Measurements from ENCODE around the gene PSMB7.

The PSMB7 gene

DNA sequence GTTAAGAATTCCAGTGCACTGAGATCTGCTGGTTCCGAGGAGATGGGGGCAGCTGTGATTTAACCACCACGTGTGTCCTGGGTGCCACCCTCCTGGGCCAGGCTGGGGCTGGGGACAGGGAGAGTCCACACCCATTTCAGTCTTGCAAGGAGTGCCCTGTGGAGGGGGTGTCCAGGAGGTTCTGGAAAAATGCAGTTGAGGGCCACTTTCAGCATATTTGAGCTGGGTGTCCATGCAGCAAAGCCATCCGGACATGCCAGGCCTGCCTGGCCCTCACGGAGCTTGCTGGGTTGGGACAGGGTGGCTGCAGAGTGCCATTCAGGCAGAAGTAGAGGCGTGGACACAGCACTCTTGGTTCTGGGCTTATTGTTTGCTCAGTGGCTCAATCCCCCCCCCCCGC is 89.4 kb downstream of the PSMB7 start:
- no peak for DNase-seq (ENCODE audit: low read depth)

DNA sequence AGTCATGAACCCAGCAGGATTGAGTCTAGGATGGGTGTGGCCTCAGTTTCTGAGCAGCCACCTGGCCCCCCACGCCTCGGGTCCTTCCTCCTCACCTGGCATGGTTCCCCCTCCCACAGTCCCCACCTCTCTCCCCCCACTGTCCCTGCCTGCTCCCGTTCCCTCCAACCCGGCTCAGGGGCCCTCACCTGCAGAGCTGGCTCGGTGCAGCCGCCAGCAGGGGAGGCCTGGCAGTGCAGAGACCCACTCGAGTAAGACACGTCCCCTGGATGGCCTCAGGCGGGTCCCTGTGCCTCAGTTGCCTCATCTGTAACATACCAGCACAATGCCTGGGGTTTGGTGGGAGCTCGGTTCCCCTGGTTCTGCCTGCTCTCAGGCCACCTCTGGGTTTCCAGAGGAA is 91.3 kb downstream of the PSMB7 start:
- no peak for DNase-seq (ENCODE audit: low read depth)

DNA sequence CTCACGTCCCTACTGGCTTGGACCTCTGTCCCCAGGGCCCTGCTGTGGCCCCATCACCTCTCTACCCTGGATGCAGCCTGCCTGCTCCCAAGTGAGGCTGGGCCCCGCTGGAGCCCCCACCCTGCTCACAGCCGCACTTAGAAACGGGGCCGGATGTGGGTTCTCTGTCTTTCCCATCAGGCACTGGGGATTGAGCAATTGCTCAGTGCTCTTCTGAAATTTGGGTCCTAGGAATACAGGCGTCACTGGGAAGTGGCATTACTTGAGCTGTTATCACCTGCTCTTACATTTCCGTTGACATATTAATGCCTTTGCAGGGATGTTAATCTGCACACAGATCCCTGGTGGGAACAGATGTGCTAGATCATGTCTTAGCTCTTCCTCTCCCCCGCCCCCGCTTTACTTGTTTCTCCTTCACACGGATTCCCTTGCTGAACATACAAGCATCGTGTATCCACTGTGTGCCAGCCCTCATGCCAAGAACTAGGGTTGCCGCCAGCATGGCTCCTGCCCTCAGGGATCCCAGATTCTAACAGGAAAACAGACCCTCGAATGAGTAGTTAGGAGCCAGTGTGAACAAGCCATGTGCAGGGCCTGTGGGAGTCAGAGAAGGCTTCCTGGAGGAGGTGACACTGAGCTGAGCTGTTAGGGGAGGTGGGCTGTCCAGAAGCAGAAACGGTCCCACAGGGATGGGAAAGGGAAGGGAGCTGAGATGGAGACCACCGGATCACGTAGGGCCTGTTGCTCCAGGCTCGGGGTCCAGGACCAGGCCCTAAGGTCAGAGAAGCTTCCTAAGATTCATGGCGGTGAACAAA is 92.4 kb downstream of the PSMB7 start:
- no peak for DNase-seq (ENCODE audit: low read depth)

DNA sequence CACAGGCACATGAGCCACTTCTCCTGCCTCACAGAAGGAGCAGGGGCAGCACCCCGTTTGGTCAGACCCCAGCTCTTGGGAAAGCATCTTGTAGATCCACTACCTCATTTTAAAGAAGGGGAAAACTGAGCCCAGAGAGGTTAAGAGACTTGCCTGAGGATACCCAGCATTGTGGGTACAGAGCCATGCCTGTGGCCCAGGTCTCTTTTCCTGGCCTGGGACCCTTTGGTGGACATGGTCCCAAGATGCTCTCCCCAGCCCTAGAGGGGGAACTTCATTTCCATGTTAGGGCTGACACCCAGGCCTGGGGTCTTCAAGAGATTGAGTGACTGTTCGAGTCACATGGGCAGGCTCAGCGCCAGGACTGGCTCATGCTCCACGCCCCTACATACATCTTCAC is 93.3 kb downstream of the PSMB7 start:
- DNase-seq (ENCODE audit: low read depth) = no peak

DNA sequence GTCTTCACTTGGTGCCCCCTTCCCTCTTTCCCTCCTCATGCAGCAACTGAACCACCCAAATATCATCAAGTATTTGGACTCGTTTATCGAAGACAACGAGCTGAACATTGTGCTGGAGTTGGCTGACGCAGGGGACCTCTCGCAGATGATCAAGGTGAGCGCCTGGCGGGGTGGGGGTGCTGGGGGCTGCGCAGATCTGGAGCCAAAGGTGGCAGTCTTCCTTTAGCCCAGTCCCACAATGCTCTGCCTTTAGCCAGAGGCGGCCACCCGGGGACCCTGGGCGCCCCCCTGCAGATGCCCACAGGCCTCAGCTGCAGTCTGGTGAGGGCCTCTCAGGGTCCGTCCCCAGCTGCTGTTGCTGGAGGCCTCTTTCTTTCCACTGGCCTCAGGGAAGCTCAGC is 93.8 kb downstream of the PSMB7 start:
- no peak for DNase-seq (ENCODE audit: low read depth)

DNA sequence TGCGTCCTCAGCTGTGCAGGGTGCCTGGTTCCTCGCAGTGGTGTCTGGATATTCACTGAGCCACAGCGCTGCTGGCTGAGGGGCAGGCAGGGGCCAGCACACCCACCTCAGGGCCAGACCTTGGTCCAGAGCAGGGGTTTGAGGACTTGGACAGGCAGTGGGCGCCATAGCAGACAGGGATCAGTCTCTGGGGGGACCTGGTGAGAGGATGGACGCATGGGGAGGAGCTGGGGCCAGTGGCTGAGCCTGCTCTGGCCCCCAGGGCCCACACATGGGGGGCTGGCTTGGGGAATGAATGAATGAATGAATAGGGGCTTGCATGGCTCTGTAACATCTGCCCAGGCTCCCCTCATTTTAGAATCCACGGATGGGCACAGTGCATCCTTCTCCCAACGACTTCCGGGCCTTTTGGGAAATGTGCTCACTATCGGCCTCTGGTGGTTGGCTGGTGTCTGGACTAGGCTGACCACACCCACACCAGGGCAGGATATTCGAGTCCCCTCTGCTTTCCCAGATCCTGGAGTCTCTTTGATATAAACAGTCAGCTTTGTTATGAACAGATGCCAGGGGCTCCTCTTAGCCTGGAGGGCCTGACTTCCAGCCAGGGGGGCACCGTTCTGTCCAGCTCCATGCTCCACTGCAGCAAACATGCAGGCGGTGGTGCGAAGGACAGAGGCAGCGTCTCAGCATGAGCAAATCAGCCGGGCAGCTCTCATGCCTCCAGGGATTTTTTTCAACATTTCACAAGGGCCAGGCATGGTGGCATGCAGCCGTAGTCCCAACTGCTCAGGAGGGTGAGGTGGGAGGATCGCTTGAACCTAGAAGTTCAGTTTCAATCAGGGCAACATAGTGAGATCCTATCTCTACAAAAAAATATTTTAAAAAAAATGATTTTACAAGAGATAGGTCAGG is 94.9 kb downstream of the PSMB7 start:
- DNase-seq (ENCODE audit: low read depth) = no peak

DNA sequence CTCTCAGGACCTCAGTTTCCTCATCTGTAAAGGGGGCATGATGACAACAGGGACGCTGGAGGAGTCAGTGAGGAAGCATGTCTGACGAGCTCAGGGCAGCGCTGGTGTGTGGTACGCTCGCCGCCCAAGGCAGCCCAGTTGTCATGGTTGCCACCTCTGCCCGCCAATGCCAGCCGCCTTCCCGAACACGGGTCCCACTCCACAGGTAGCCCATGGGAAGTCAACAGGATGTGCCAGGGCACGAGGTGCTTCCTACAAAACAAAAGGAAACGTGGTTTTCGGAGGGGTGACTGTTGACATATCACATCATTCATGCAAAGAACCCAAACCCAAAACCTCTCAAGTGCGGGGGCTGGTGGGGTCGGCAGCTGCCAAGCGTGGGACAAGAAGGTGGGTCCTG is 99.4 kb downstream of the PSMB7 start:
- no peak for DNase-seq (ENCODE audit: low read depth)

DNA sequence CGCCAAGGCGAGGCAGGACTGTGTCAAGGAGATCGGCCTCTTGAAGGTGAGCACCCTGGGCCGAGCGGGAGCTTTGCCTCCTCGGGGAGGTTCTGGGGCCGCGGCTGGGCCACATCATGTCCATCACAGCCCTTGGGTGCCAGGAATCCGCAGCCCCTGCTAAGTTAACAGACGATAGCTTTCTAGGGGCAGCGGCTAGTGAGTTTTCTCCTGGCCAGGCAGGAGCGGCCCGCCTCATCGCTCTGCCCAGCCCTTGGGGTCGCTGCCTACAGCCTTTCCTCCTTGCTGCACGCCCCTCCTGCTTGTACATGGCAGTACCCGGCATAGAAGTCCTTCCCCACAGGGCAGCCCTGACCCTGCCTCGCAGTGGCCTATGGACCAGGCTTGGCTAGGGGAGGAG is 101.3 kb downstream of the PSMB7 start:
- no peak for DNase-seq (ENCODE audit: low read depth)

DNA sequence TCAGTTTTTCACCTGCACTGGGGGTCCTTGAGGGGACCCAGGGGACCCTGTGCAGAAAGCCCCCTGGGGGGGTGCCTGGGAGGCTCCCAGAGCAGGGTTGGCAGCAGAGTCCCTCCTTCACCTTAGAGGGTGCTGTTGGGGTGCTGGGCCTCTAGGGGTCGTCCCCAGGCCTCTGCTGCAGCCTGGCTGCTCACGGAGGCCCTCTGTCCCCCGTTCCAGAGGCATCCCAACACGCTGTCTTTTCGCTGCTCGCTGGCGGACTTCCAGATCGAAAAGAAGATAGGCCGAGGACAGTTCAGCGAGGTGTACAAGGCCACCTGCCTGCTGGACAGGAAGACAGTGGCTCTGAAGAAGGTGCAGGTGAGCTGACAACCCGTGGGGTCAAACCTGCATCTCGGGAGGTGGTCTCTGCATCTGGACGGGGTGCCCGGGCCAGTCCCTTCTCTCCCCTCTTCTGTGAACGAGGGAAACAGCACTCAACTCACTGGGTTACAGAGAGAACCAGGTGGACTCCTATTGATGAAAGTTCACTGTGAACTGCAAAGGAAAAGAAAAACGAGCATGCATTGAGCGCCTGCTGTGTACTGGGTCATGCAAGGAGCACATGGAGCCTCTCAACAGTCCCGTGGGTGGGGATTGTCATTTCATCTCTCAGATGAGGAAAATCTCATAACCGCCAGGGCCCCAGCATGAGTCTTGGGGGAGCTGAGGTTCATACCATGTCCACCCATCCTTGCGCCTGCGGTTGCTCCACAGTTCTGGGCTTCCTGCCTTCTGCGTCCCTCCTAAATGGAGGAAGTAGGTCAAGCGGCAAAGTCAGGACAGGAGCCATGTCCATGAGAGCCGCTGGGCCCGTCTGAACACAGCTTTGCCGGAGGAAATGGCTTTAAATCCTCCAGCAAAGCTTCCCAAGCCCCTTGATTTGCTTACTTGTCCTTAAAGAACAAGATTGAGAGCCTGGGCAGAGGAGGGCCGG is 102.7 kb downstream of the PSMB7 start:
- DNase-seq (ENCODE audit: low read depth) = no peak

DNA sequence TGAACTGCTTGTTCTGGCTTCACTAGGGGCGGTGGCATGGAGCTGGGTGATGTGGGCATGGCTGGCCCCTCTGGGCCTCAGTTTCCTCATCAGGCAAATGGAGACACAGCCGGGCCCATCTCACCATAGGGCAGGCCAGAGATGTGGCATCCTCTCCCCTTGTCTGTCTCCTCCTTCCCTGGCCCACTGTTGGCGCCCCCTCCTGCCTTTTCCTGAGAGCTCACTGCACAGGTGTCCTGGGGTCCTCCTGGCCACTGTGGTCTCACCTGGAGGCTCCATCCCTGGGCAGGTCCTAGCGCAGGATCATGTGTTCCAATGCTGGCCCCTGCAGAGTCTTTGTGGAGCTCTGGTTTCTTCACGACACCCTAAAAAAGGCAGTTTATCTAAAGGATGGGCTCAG is 104.0 kb downstream of the PSMB7 start:
- no peak for DNase-seq (ENCODE audit: low read depth)

DNA sequence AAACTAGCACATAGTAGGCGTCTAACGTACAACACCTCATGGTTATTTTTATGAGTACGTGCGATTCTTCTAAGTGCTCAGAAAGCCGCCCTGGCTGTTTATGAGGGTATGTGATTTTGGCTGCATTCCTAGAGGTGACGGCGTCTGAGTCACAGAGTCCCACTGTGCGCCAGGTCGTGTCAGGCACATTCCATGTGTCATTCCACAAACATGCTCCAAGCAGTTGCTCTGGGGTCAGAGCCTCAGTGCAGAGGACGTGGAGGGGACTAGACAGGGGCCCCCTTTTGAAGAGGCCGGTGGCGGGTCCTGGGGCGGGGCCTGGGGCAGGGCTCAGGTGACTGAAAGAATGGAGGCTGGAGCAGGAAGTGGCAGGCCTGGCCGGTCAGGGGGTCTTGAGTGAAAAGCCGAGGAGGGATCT is 105.6 kb downstream of the PSMB7 start:
- DNase-seq (ENCODE audit: low read depth) = peak; percentile 90

DNA sequence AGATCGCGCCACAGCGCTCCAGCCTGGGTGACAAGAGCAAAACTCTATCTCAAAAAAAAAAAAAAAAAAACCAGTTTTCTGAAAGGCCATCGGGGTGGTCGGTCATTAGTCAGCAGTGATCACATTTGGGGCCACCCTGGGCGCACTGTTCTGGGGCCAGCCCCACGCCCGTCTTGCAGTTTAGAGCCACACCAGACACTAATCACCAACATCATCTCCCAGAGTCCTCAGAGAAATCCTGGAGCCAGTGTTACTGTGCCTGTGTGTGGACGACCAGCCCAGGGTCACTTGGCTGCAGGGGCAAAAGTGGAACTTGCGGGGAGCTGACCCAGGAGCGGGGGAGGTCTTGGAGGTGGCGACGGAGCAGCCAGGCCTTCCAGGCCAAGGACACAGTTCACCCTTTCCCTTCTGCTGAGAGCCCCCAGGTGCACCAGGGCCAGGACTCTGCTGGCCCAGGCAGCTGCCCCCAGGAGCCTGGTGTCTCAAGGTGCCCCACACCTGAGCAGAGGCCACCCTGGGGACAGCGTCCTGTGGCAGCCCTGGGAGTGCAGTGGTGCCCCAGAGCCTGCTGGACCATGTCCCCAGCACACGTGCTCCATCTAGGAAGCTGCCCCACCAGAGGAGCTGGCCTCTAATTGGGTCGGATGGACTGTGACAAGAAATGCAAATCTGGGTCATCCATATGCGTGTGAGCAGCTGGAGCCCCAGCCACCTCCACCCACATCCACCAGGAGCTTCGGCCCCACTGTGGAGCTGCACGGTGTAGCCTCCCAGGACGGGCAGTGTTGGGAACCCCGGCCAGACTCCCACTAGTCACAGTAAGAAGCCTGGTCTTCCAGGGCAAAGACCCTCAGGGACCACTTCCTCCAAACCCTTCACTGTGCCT is 106.4 kb downstream of the PSMB7 start:
- DNase-seq (ENCODE audit: low read depth) = no peak

DNA sequence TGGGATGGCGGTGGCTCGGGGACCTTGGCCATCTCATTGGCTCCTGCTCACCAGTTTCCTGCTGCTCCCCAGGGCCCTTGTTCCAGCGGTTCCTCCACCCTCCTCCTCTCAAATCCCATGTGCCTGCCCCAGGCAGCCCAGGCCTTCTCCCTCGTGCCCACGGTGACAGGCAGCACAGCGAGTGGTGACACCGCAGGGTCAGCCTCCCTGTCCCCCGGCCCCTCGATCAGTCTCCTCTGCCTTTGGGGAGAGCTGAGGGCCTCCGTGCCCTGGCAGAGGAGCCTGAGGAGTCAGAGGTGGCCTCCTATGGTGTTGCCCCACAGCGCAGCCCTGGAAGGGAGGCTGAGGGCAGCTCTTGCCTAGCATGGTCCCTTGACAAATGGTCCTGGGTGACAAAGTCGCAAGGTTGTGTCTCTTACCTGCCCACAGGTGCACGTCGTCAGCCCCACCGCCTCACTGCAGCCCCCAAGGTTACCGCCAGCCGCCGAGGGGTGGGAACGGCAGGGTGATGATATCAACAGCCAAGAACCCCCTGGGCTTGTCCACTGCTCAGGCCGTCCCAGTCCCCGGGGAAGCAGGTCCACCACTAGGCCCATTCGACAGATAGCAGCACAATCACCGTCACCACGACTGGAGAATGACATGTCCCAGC is 107.7 kb downstream of the PSMB7 start:
- DNase-seq (ENCODE audit: low read depth) = no peak

DNA sequence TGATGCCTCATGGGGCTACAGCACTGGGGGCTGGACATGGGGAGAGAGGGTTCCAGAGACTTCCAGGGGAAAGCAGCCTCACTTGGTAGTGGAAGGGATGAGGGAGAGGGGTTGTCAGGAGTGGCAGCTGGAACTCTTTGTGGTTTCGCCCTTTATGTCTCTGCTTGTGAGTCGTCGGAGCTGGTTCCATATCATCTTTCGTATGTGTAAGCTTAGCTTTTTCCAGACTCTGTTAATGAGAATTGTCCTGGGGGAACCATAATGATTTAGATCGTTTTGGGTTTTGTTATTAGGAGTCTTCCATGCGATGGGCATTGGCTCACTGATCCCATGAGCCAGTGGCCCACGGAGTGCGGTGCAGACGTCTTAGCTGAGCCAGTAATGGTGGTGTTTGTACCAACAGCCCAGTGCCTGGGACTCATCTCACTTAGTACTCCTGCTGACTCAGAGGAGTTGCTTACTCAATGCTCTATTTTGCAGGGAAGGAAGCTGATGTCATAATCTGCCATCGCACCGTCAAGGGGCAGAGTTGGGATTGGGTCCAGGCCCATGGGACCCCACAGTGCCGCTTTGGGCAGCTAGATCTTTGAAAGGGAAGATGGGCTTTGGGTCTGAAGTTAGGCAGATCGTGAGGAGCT is 109.0 kb downstream of the PSMB7 start:
- peak; percentile 65 for DNase-seq (ENCODE audit: low read depth)

DNA sequence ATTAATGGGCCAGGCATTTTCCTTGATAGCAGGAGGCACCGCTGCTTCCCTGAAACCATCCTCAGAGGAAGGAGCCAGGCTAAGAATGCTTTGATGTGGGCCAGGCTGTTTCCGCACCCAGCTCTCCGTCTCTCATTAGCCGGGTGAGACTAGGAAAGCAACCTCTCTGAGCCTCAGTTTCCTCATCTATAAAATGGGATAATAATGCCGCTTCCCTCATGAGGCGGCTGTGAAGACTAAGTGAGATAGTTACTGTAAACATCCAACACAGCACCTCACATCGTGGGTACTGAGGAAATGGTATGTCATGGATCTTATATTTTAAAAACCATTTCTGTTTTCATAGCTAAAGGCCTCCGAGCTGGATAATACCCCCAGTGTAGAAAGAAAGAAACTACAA is 111.0 kb downstream of the PSMB7 start:
- DNase-seq (ENCODE audit: low read depth) = no peak

DNA sequence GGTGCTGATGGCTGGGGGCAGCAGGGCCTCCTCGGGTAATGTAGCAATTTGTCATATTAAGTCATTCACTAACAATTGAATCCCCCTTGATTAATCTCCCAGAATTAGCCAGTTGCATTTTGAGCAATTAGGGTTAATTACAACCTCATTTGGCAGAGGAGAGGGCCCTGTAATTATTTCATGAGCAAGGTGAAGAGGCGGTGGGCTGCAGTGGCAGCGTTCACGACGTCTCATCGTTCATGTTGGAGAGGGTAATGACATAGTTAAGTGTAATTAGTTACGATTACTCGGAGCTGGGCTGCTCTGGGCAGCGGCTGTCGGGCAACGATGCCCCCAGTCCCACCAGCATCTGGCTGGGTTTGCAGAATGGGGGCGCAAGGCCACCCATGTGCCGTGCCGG is 111.5 kb downstream of the PSMB7 start:
- no peak for DNase-seq (ENCODE audit: low read depth)
